HUES64 (cell line): Measurements from ENCODE around the gene CFAP61.
"Not testable (repeated sequence)": the region's sequence is repeated elsewhere in the genome, so short reads cannot be mapped to it uniquely, and the experiment has no call there.

Experiments
- H3K27ac ChIP-seq: 2 replicates; pipeline ENCODE4 v1.7.0; 2013; ENCODE audit warnings: low read depth, low read length, inconsistent platforms
- H3K27me3 ChIP-seq: 2 replicates; pipeline ENCODE4 v1.6.1; 2013; ENCODE audit warnings: mild to moderate bottlenecking, low read length; ENCODE audit not compliant: insufficient read depth
- H3K36me3 ChIP-seq: 2 replicates; pipeline ENCODE4 v1.6.1; 2013; ENCODE audit warnings: mild to moderate bottlenecking, low read length; ENCODE audit not compliant: insufficient read depth
- H3K4me1 ChIP-seq: 2 replicates; pipeline ENCODE4 v1.6.1; 2013; ENCODE audit warnings: mild to moderate bottlenecking, low read length, moderate library complexity; ENCODE audit not compliant: insufficient read depth
- H3K4me3 ChIP-seq: 2 replicates; pipeline ENCODE4 v1.5.1; 2013; ENCODE audit warnings: mild to moderate bottlenecking, low read length, moderate library complexity
- H3K9ac ChIP-seq: 2 replicates; pipeline ENCODE4 v1.6.1; 2013; ENCODE audit warnings: mild to moderate bottlenecking, low read depth, low read length
- H3K9me3 ChIP-seq: 2 replicates; pipeline ENCODE4 v1.6.1; 2013; ENCODE audit warnings: low read depth, low read length; ENCODE audit not compliant: insufficient read depth
- WGBS: fragments of 150-250, 120-280 bp; methylation state at CpG from one replicate; pipeline ENCODE4 v1.1.7; 2013; ENCODE audit warnings: missing lambda C conversion rate; 5-methylcytosine and 5-hydroxymethylcytosine counted together

Gene CFAP61

GRCh38 chr20:20211274-20211987 lies 159.1 kb downstream of the CFAP61 start:
- Histone ChIP-seq H3K9ac (no peak overlapping the region), H3K9me3 (no peaks in the 10 kb centered on the region), H3K4me3 (no peak overlapping the region), H3K27ac (no peak overlapping the region), H3K4me1 (peaks cover 12% of the 10 kb centered on the region; the same call in 1 of the 2 replicates), H3K27me3 (no peaks in the 10 kb centered on the region), H3K36me3 (no peaks in the 10 kb centered on the region)
- WGBS = 95% methylated on average over 5 of the region's 5 CpGs

- H3K9me3 ChIP-seq = no peaks in the 10 kb centered on the region
- WGBS = 93% methylated on average over 11 of the region's 11 CpGs
- H3K36me3 ChIP-seq = no peaks in the 10 kb centered on the region
- no peak overlapping the region for H3K9ac ChIP-seq
- H3K4me1 ChIP-seq = peaks cover 14% of the 10 kb centered on the region; the same call in 1 of the 2 replicates
- H3K27ac ChIP-seq = no peak overlapping the region
- H3K4me3 ChIP-seq = no peak overlapping the region
- H3K27me3 ChIP-seq = no peaks in the 10 kb centered on the region
Observed at GRCh38 chr20:20211988-20212518, 159.7 kb downstream of the CFAP61 start.

GRCh38 chr20:20212675-20213096 lies 160.4 kb downstream of the CFAP61 start:
- no peaks in the 10 kb centered on the region for H3K27me3 ChIP-seq
- no peaks in the 10 kb centered on the region for H3K36me3 ChIP-seq
- no peak overlapping the region for H3K4me3 ChIP-seq
- H3K27ac ChIP-seq = no peak overlapping the region
- WGBS = 90% methylated on average over 5 of the region's 5 CpGs
- peaks cover 14% of the 10 kb centered on the region; the same call in 1 of the 2 replicates for H3K4me1 ChIP-seq
- no peaks in the 10 kb centered on the region for H3K9me3 ChIP-seq
- no peak overlapping the region for H3K9ac ChIP-seq

GRCh38 chr20:20213526-20214121 lies 161.3 kb downstream of the CFAP61 start:
- Histone ChIP-seq H3K27ac (no peak overlapping the region), H3K9ac (no peak overlapping the region), H3K27me3 (no peaks in the 10 kb centered on the region), H3K4me3 (no peak overlapping the region), H3K4me1 (peaks cover 15% of the 10 kb centered on the region; the same call in 1 of the 2 replicates), H3K36me3 (no peaks in the 10 kb centered on the region), H3K9me3 (peaks cover 6% of the 10 kb centered on the region; the same call in 1 of the 2 replicates)
- WGBS = 93% methylated on average over 4 of the region's 5 CpGs

GRCh38 chr20:20214757-20215275 lies 162.5 kb downstream of the CFAP61 start:
- H3K27ac ChIP-seq = no peak overlapping the region
- no peaks in the 10 kb centered on the region for H3K36me3 ChIP-seq
- peaks cover 11% of the 10 kb centered on the region; the same call in 1 of the 2 replicates for H3K9me3 ChIP-seq
- peaks cover 15% of the 10 kb centered on the region; the same call in 1 of the 2 replicates for H3K4me1 ChIP-seq
- no peak overlapping the region for H3K9ac ChIP-seq
- H3K27me3 ChIP-seq = no peaks in the 10 kb centered on the region
- 86% methylated on average over 7 of the region's 7 CpGs for WGBS
- no peak overlapping the region for H3K4me3 ChIP-seq

GRCh38 chr20:20215976-20216727 lies 163.8 kb downstream of the CFAP61 start:
- Histone ChIP-seq H3K4me1 (peaks cover 15% of the 10 kb centered on the region; the same call in 1 of the 2 replicates), H3K27me3 (no peaks in the 10 kb centered on the region), H3K36me3 (no peaks in the 10 kb centered on the region), H3K9me3 (peaks cover 11% of the 10 kb centered on the region; the same call in 1 of the 2 replicates), H3K4me3 (no peak overlapping the region), H3K9ac (no peak overlapping the region), H3K27ac (no peak overlapping the region)
- WGBS = 92% methylated on average over 12 of the region's 12 CpGs

GRCh38 chr20:20216941-20217340 lies 164.6 kb downstream of the CFAP61 start:
- 81% methylated on average over 2 of the region's 2 CpGs for WGBS
- H3K4me3 ChIP-seq = no peak overlapping the region

GRCh38 chr20:20217621-20218020 lies 165.3 kb downstream of the CFAP61 start:
- H3K27me3 ChIP-seq = no peaks in the 10 kb centered on the region
- H3K36me3 ChIP-seq = no peaks in the 10 kb centered on the region
- H3K9me3 ChIP-seq = peaks cover 11% of the 10 kb centered on the region; the same call in 1 of the 2 replicates
- H3K9ac ChIP-seq = no peak overlapping the region
- no peak overlapping the region for H3K4me3 ChIP-seq
- no peak overlapping the region for H3K27ac ChIP-seq
- peaks cover 15% of the 10 kb centered on the region; the same call in 1 of the 2 replicates for H3K4me1 ChIP-seq
- 68% methylated on average over 1 of the region's 1 CpG for WGBS

More at GRCh38 chr20:20216941-20217340, 164.6 kb downstream of the CFAP61 start:
- Histone ChIP-seq H3K4me1 (peaks cover 15% of the 10 kb centered on the region; the same call in 1 of the 2 replicates), H3K9ac (no peak overlapping the region), H3K9me3 (peaks cover 11% of the 10 kb centered on the region; the same call in 1 of the 2 replicates), H3K27ac (no peak overlapping the region), H3K36me3 (no peaks in the 10 kb centered on the region), H3K27me3 (no peaks in the 10 kb centered on the region)

GRCh38 chr20:20218106-20218505 lies 165.8 kb downstream of the CFAP61 start:
- not testable (repeated sequence) for H3K9ac ChIP-seq, H3K36me3 ChIP-seq, H3K27me3 ChIP-seq, H3K4me3 ChIP-seq, H3K27ac ChIP-seq
- WGBS = 92% methylated on average over 4 of the region's 4 CpGs
- Histone ChIP-seq H3K9me3 (peaks cover 11% of the 10 kb centered on the region; the same call in 1 of the 2 replicates), H3K4me1 (peaks cover 15% of the 10 kb centered on the region; the same call in 1 of the 2 replicates)

- H3K4me1 ChIP-seq = peaks cover 15% of the 10 kb centered on the region; the same call in 1 of the 2 replicates
- 95% methylated on average over 2 of the region's 2 CpGs for WGBS
- no peaks in the 10 kb centered on the region for H3K27me3 ChIP-seq
- H3K4me3 ChIP-seq = no peak overlapping the region
- H3K9me3 ChIP-seq = peaks cover 11% of the 10 kb centered on the region; the same call in 1 of the 2 replicates
- no peaks in the 10 kb centered on the region for H3K36me3 ChIP-seq
- no peak overlapping the region for H3K9ac ChIP-seq
- no peak overlapping the region for H3K27ac ChIP-seq
Observed at GRCh38 chr20:20219016-20219415, 166.7 kb downstream of the CFAP61 start.
